SK-N-SH treated with all-trans-retinoic acid at 6 μM for 48 hours (cell line): ENCODE results near the gene FBL.

Experiments
- ATAC-seq: fragments of 200-7000 bp; cut with Tn5 transposase; 3 replicates; pipeline ENCODE4 v1.9.1; 2020; ENCODE audit warnings: mild to moderate bottlenecking, moderate library complexity
- ARNTL ChIP-seq: fragments of 450-650 bp; formaldehyde crosslinking; IDR thresholded peaks from 2 replicates; pipeline ENCODE4 v1.5.0; 2020; ENCODE audit warnings: low read depth, mild to moderate bottlenecking, moderate library complexity, borderline replicate concordance
- BACH2 ChIP-seq: fragments of 250-450 bp; sonication (Bioruptor Pico); IDR thresholded peaks from 2 replicates; pipeline ENCODE4 v1.9.0; 2021; ENCODE audit warnings: mild to moderate bottlenecking, borderline replicate concordance
- CREB5 ChIP-seq: fragments of 250-450 bp; sonication (Bioruptor Pico); IDR thresholded peaks from 2 replicates; pipeline ENCODE4 v1.5.1; 2020; ENCODE audit warnings: low read depth, mild to moderate bottlenecking, moderate library complexity
- CSRNP3 ChIP-seq: fragments of 250-450 bp; sonication (Bioruptor Pico); IDR thresholded peaks from 2 replicates; pipeline ENCODE4 v1.5.1; 2021; ENCODE audit warnings: mild to moderate bottlenecking, moderate library complexity
- GLIS3 ChIP-seq: fragments of 250-450 bp; sonication (Bioruptor Pico); IDR thresholded peaks from 2 replicates; pipeline ENCODE4 v1.5.0; 2020; ENCODE audit warnings: mild to moderate bottlenecking, moderate library complexity
- OSR1 ChIP-seq: fragments of 250-450 bp; sonication (Bioruptor Pico); IDR thresholded peaks from 2 replicates; pipeline ENCODE4 v1.8.0; 2022; ENCODE audit warnings: moderate library complexity, mild to moderate bottlenecking, inconsistent platforms
- POU6F1 ChIP-seq: fragments of 250-450 bp; sonication (Bioruptor Pico); IDR thresholded peaks from 2 replicates; pipeline ENCODE4 v1.8.0; 2021; ENCODE audit warnings: low read depth, mild to moderate bottlenecking, moderate library complexity, borderline replicate concordance
- PPARA ChIP-seq: fragments of 250-450 bp; sonication (Bioruptor Pico); IDR thresholded peaks from 2 replicates; pipeline ENCODE4 v1.5.0; 2020; ENCODE audit warnings: mild to moderate bottlenecking, borderline replicate concordance
- TOX ChIP-seq: fragments of 250-450 bp; sonication (Bioruptor Pico); IDR thresholded peaks from 2 replicates; pipeline ENCODE4 v1.8.0; 2021; ENCODE audit warnings: mild to moderate bottlenecking, moderate library complexity, borderline replicate concordance
- TSHZ2 ChIP-seq: fragments of 250-450 bp; sonication (Bioruptor Pico); IDR thresholded peaks from 2 replicates; pipeline ENCODE4 v1.5.0; 2020; ENCODE audit warnings: mild to moderate bottlenecking, moderate library complexity
- ZFP3 ChIP-seq: fragments of 250-450 bp; sonication (Bioruptor Pico); IDR thresholded peaks from 2 replicates; pipeline ENCODE4 v1.5.0; 2020; ENCODE audit warnings: mild to moderate bottlenecking, moderate library complexity
- ZFP30 ChIP-seq: fragments of 450-650 bp; formaldehyde crosslinking; IDR thresholded peaks from 2 replicates; pipeline ENCODE4 v1.5.0; 2022; ENCODE audit warnings: mild to moderate bottlenecking, moderate library complexity
- ZNF565 ChIP-seq: fragments of 450-650 bp; formaldehyde crosslinking; conservative IDR thresholded peaks from 2 replicates; pipeline ENCODE4 v1.5.0; 2020; ENCODE audit warnings: low read depth, mild to moderate bottlenecking, moderate library complexity
- ZNF70 ChIP-seq: fragments of 450-650 bp; formaldehyde crosslinking; IDR thresholded peaks from 2 replicates; pipeline ENCODE4 v1.5.0; 2020; ENCODE audit warnings: mild to moderate bottlenecking, moderate library complexity
- ZNF8 ChIP-seq: fragments of 450-650 bp; formaldehyde crosslinking; IDR thresholded peaks from 2 replicates; pipeline ENCODE4 v1.5.0; 2020; ENCODE audit warnings: mild to moderate bottlenecking, moderate library complexity

Gene FBL

GRCh38 chr19:39831679-39832078 is 14.5 kb downstream of the FBL start:
- no peak for ATAC-seq
- TF ChIP-seq ZFP3 (CRISPR knock-in tag) (no peak), PPARA (CRISPR knock-in tag) (no peak), CSRNP3 (no peak), TSHZ2 (CRISPR knock-in tag) (no peak), ZNF70 (no peak), ARNTL (CRISPR knock-in tag) (no peak), CREB5 (no peak), OSR1 (CRISPR knock-in tag) (no peak), POU6F1 (CRISPR knock-in tag) (no peak), ZFP30 (CRISPR knock-in tag) (no peak), ZNF565 (CRISPR knock-in tag) (no peak)

GRCh38 chr19:39830847-39831246 is 15.3 kb downstream of the FBL start:
- no peak for ATAC-seq
- no peak for TF ChIP-seq GLIS3 (CRISPR knock-in tag)
- no peak for TF ChIP-seq TSHZ2 (CRISPR knock-in tag)
- TF ChIP-seq ZFP3 (CRISPR knock-in tag), result no peak
- no peak for TF ChIP-seq BACH2 (CRISPR knock-in tag)
- no peak for TF ChIP-seq ZNF8 (CRISPR knock-in tag)
- no peak for TF ChIP-seq TOX (CRISPR knock-in tag)
- no peak for TF ChIP-seq OSR1 (CRISPR knock-in tag)
- no peak for TF ChIP-seq ZNF565 (CRISPR knock-in tag)
- TF ChIP-seq PPARA (CRISPR knock-in tag), result no peak
- TF ChIP-seq CSRNP3, result no peak
- no peak for TF ChIP-seq POU6F1 (CRISPR knock-in tag)
- TF ChIP-seq ZNF70, result no peak
